ENCODE results near the gene ORC3. TPM values are rescaled to one million over a fixed set of nuclear protein-coding genes. Genes with fewer than 3 reads are reported as not detected.

ORC3 gene
- total RNA-seq, 4 donors from 2014 or later = 6.2 to 43.9 (median 24.8) TPM

DNA sequence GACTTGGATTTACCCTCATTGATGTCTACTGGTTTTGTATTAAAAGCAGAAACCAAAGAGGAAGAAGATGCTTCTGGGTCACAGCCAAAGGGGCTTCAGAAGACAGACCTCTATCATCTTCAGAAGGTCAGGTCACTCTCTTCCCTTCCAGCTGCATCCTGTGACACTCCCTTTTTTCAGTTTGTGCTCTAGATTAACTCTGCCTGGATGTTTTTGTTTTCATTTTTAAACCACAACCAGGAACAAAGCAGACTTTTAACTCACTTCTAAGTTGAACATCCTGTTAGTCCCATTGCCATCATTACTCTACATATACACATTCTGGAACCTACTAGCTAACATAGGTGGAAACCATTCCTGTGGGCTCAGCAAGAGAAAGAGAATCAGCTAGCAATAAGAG, 66.9 kb downstream of the ORC3 start:
- Histone ChIP-seq H3K4me3 (no peak overlapping the region), H3K36me3 (no peaks in the 10 kb centered on the region), H3K27me3 (no peaks in the 10 kb centered on the region), H3K4me1 (no peaks in the 10 kb centered on the region), H3K9me3 (no peaks in the 10 kb centered on the region), H3K27ac (no peak overlapping the region)
- DNase-seq = no peak
- TF ChIP-seq, protein P1, sequence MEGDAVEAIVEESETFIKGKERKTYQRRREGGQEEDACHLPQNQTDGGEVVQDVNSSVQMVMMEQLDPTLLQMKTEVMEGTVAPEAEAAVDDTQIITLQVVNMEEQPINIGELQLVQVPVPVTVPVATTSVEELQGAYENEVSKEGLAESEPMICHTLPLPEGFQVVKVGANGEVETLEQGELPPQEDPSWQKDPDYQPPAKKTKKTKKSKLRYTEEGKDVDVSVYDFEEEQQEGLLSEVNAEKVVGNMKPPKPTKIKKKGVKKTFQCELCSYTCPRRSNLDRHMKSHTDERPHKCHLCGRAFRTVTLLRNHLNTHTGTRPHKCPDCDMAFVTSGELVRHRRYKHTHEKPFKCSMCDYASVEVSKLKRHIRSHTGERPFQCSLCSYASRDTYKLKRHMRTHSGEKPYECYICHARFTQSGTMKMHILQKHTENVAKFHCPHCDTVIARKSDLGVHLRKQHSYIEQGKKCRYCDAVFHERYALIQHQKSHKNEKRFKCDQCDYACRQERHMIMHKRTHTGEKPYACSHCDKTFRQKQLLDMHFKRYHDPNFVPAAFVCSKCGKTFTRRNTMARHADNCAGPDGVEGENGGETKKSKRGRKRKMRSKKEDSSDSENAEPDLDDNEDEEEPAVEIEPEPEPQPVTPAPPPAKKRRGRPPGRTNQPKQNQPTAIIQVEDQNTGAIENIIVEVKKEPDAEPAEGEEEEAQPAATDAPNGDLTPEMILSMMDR (IDR thresholded peaks at IDR 0.05) = no peak
- no peak for TF ChIP-seq POLR2A (IDR thresholded peaks at IDR 0.05)
- intact Hi-C loops (cut with DNase I; ENCODE audit: low total_unique reads) = no loop called here

DNA sequence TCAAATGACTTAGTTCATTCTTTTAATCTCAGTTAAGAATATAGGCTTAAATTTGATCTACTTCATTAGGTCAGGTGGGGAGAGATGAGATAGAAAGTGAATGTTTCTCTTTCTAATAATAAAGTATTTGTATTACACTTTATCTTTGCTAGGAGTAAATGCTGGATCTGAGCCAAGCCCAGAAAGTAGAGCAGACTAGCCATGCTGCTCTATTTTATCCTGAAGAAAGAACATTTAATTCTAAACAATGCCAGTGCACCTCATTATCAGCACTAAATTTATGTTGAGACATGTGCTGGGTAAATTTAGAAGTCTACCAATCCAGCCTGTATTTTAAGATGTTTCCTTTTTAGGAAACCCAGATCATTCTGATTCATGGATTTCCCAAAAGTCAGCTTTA, 68.6 kb downstream of the ORC3 start:
- intact Hi-C loops (cut with DNase I; ENCODE audit: low total_unique reads) = no loop called here
- peak in 1 of 2 donors; percentile 22 for DNase-seq
- Histone ChIP-seq H3K27me3 (no peaks in the 10 kb centered on the region), H3K36me3 (no peaks in the 10 kb centered on the region), H3K4me1 (no peaks in the 10 kb centered on the region), H3K4me3 (no peak overlapping the region), H3K9me3 (no peaks in the 10 kb centered on the region), H3K27ac (peak overlapping the region in 1 of 2 donors; percentile 20)
- TF ChIP-seq, protein P1 (IDR thresholded peaks at IDR 0.05) = no peak
- no peak for TF ChIP-seq POLR2A (IDR thresholded peaks at IDR 0.05)

GRCh38 chr6:87660226-87660911, 70.4 kb downstream of the ORC3 start:
- Histone ChIP-seq H3K9me3 (no peaks in the 10 kb centered on the region), H3K36me3 (no peaks in the 10 kb centered on the region), H3K4me1 (no peaks in the 10 kb centered on the region), H3K27me3 (no peaks in the 10 kb centered on the region), H3K27ac (peak overlapping the region in 1 of 2 donors; percentile 1), H3K4me3 (no peak overlapping the region)
- intact Hi-C loops (cut with DNase I; ENCODE audit: low total_unique reads) = no loop called here
- TF ChIP-seq, protein P1 (IDR thresholded peaks at IDR 0.05) = no peak
- no peak for TF ChIP-seq POLR2A (IDR thresholded peaks at IDR 0.05)
- DNase-seq = no peak

- intact Hi-C loops (cut with DNase I; ENCODE audit: low total_unique reads) = no loop called here
- no peaks in the 10 kb centered on the region for H3K4me1 ChIP-seq
- no peak overlapping the region for H3K27ac ChIP-seq
- no peak for TF ChIP-seq POLR2A (IDR thresholded peaks at IDR 0.05)
- TF ChIP-seq, protein P1 (IDR thresholded peaks at IDR 0.05) = no peak
- H3K9me3 ChIP-seq = no peaks in the 10 kb centered on the region
- no peak overlapping the region for H3K4me3 ChIP-seq
- DNase-seq = no peak
- no peaks in the 10 kb centered on the region for H3K36me3 ChIP-seq
- no peaks in the 10 kb centered on the region for H3K27me3 ChIP-seq
Measured at GRCh38 chr6:87661016-87661415, 71.1 kb downstream of the ORC3 start.

- H3K4me1 ChIP-seq = no peaks in the 10 kb centered on the region
- intact Hi-C loops (cut with DNase I; ENCODE audit: low total_unique reads) = no loop called here
- no peak overlapping the region for H3K4me3 ChIP-seq
- no peak overlapping the region for H3K27ac ChIP-seq
- H3K27me3 ChIP-seq = no peaks in the 10 kb centered on the region
- DNase-seq = no peak
- TF ChIP-seq, protein P1 (IDR thresholded peaks at IDR 0.05) = no peak
- TF ChIP-seq POLR2A (IDR thresholded peaks at IDR 0.05) = no peak
- no peaks in the 10 kb centered on the region for H3K36me3 ChIP-seq
- no peaks in the 10 kb centered on the region for H3K9me3 ChIP-seq
Measured at GRCh38 chr6:87661503-87661902, 71.6 kb downstream of the ORC3 start.

All from uterus (tissue), 4 donors.